Measurements from ENCODE around the gene TIAM2. TPM values are rescaled to one million over a fixed set of nuclear protein-coding genes. Genes with fewer than 3 reads are reported as not detected.

The TIAM2 gene
- total RNA-seq, 2 experiments from 2014 or later, result 2.5 to 3.8 TPM

- Mint-ChIP-seq H3K4me1 (peaks cover 57% of the 10 kb centered on the region), H3K9me3 (no peaks in the 10 kb centered on the region), H3K27ac (peak overlapping the region; percentile 94), H3K36me3 (peaks cover 6% of the 10 kb centered on the region), H3K4me3 (no peak overlapping the region), H3K27me3 (no peaks in the 10 kb centered on the region)
- no peak for DNase-seq
Measured at GRCh38 chr6:155152211-155153076, 157.3 kb downstream of the TIAM2 start.

- H3K4me1 Mint-ChIP-seq, result peaks cover 65% of the 10 kb centered on the region
- peak overlapping the region; percentile 57 for H3K4me3 Mint-ChIP-seq
- peaks cover 6% of the 10 kb centered on the region for H3K36me3 Mint-ChIP-seq
- H3K9me3 Mint-ChIP-seq, result no peaks in the 10 kb centered on the region
- H3K27ac Mint-ChIP-seq, result peak overlapping the region; percentile 94
- DNase-seq, result peak; percentile 52
- no peaks in the 10 kb centered on the region for H3K27me3 Mint-ChIP-seq
Measured at GRCh38 chr6:155154158-155154830, 159.2 kb downstream of the TIAM2 start.

- Mint-ChIP-seq H3K9me3 (peaks cover 9% of the 10 kb centered on the region), H3K36me3 (peaks cover 10% of the 10 kb centered on the region), H3K27ac (peak overlapping the region; percentile 94), H3K4me1 (peaks cover 59% of the 10 kb centered on the region), H3K27me3 (no peaks in the 10 kb centered on the region), H3K4me3 (no peak overlapping the region)
- DNase-seq, result no peak
Measured at GRCh38 chr6:155155787-155156447, 160.8 kb downstream of the TIAM2 start.

- Mint-ChIP-seq H3K4me3 (no peak overlapping the region), H3K27ac (no peak overlapping the region), H3K27me3 (peaks cover 5% of the 10 kb centered on the region), H3K36me3 (peaks cover 12% of the 10 kb centered on the region), H3K9me3 (peaks cover 12% of the 10 kb centered on the region), H3K4me1 (peaks cover 59% of the 10 kb centered on the region)
- DNase-seq, result no peak
Measured at GRCh38 chr6:155157101-155157500, 162.0 kb downstream of the TIAM2 start.

GRCh38 chr6:155158030-155158843 lies 163.1 kb downstream of the TIAM2 start:
- Mint-ChIP-seq H3K9me3 (peaks cover 12% of the 10 kb centered on the region), H3K27ac (peak overlapping the region; percentile 23), H3K4me3 (no peak overlapping the region), H3K27me3 (peaks cover 7% of the 10 kb centered on the region), H3K4me1 (peaks cover 52% of the 10 kb centered on the region), H3K36me3 (peaks cover 12% of the 10 kb centered on the region)
- no peak for DNase-seq

GRCh38 chr6:155162682-155163081 lies 167.6 kb downstream of the TIAM2 start:
- Mint-ChIP-seq H3K4me3 (no peak overlapping the region), H3K36me3 (peaks cover 9% of the 10 kb centered on the region), H3K27ac (no peak overlapping the region), H3K4me1 (peaks cover 14% of the 10 kb centered on the region), H3K9me3 (peaks cover 12% of the 10 kb centered on the region), H3K27me3 (peaks cover 17% of the 10 kb centered on the region)
- no peak for DNase-seq

GRCh38 chr6:155163601-155164000 lies 168.5 kb downstream of the TIAM2 start:
- Mint-ChIP-seq H3K27ac (no peak overlapping the region), H3K4me1 (peaks cover 5% of the 10 kb centered on the region), H3K9me3 (peaks cover 12% of the 10 kb centered on the region), H3K36me3 (peaks cover 9% of the 10 kb centered on the region), H3K27me3 (peaks cover 17% of the 10 kb centered on the region), H3K4me3 (no peak overlapping the region)
- DNase-seq, result no peak

GRCh38 chr6:155165029-155165710 lies 170.1 kb downstream of the TIAM2 start:
- DNase-seq, result no peak
- H3K36me3 Mint-ChIP-seq, result peaks cover 6% of the 10 kb centered on the region
- H3K9me3 Mint-ChIP-seq, result peaks cover 9% of the 10 kb centered on the region
- H3K27me3 Mint-ChIP-seq, result peaks cover 17% of the 10 kb centered on the region
- H3K4me3 Mint-ChIP-seq, result no peak overlapping the region
- peaks cover 7% of the 10 kb centered on the region for H3K4me1 Mint-ChIP-seq
- no peak overlapping the region for H3K27ac Mint-ChIP-seq

- Mint-ChIP-seq H3K27ac (peak overlapping the region; percentile 81), H3K9me3 (peaks cover 1% of the 10 kb centered on the region), H3K4me1 (peaks cover 37% of the 10 kb centered on the region), H3K27me3 (no peaks in the 10 kb centered on the region), H3K4me3 (no peak overlapping the region), H3K36me3 (no peaks in the 10 kb centered on the region)
- no peak for DNase-seq
Measured at GRCh38 chr6:155170519-155170918, 175.4 kb downstream of the TIAM2 start.

- Mint-ChIP-seq H3K27me3 (no peaks in the 10 kb centered on the region), H3K36me3 (no peaks in the 10 kb centered on the region), H3K4me3 (peak overlapping the region; percentile 29), H3K9me3 (peaks cover 1% of the 10 kb centered on the region), H3K4me1 (peaks cover 37% of the 10 kb centered on the region), H3K27ac (peak overlapping the region; percentile 81)
- DNase-seq, result peak; percentile 87
Measured at GRCh38 chr6:155171109-155171746, 176.1 kb downstream of the TIAM2 start.

GRCh38 chr6:155171747-155172449 lies 176.8 kb downstream of the TIAM2 start:
- Mint-ChIP-seq H3K27ac (peak overlapping the region; percentile 81), H3K27me3 (no peaks in the 10 kb centered on the region), H3K4me3 (peak overlapping the region; percentile 3), H3K36me3 (no peaks in the 10 kb centered on the region), H3K4me1 (peaks cover 37% of the 10 kb centered on the region), H3K9me3 (peaks cover 1% of the 10 kb centered on the region)
- no peak for DNase-seq

- Mint-ChIP-seq H3K27me3 (no peaks in the 10 kb centered on the region), H3K9me3 (peaks cover 1% of the 10 kb centered on the region), H3K4me1 (peaks cover 37% of the 10 kb centered on the region), H3K27ac (peak overlapping the region; percentile 12), H3K4me3 (no peak overlapping the region), H3K36me3 (no peaks in the 10 kb centered on the region)
- no peak for DNase-seq
Measured at GRCh38 chr6:155173488-155173887, 178.4 kb downstream of the TIAM2 start.

GRCh38 chr6:155174576-155175211 lies 179.6 kb downstream of the TIAM2 start:
- Mint-ChIP-seq H3K36me3 (no peaks in the 10 kb centered on the region), H3K27ac (peak overlapping the region; percentile 22), H3K27me3 (no peaks in the 10 kb centered on the region), H3K4me3 (no peak overlapping the region), H3K4me1 (peaks cover 34% of the 10 kb centered on the region), H3K9me3 (no peaks in the 10 kb centered on the region)
- DNase-seq, result peak; percentile 54
